PC-9 (cell line): ENCODE measurements around the gene NINL.

Experiments used
- EZH2 ChIP-seq: fragments of 200-600 bp; sonication (generic); IDR thresholded peaks from 2 replicates; pipeline ENCODE4 v1.8.0; 2017; ENCODE audit warnings: antibody characterized with exemption, low read depth
- TF ChIP-seq, protein P1 (sequence below): fragments of 200-600 bp; sonication (generic); conservative IDR thresholded peaks from 2 replicates; pipeline ENCODE4 v1.6.1; 2017; ENCODE audit warnings: mixed run types, antibody characterized with exemption, mild to moderate bottlenecking, moderate library complexity

DNA sequence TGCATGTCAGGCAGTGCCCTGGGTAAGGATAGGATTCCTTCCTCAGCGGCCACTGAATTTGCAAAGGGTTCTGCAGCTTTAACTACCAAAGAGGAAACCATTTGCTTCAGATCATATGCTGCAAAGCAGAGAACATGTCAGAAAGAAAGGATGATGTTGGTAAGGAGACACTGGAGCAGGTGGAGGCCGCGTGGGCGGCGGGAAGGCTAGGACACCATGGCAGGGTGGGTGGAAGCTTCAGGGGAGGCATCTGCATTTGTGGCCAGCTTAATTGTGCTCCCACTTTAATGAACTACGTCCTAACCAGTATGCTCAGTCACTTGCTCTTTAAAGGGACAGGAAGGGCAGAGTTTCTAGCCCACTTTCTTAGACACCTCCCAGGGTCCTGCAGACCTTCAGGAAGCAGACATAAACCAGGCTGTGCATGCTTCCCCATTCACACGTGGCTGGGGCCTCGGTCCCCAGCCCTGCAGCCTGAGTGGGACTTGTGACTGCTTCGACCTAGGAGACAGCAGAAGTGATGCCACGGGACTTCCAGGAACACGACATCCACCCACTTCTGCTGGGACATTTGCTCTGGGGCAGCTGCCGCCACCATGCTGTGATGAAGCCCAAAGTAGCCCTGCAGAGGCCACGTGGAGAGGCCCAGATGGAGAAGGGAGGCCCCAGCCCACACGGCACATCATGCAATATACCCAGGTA is 101.7 kb downstream of the NINL start:
- TF ChIP-seq, protein P1, sequence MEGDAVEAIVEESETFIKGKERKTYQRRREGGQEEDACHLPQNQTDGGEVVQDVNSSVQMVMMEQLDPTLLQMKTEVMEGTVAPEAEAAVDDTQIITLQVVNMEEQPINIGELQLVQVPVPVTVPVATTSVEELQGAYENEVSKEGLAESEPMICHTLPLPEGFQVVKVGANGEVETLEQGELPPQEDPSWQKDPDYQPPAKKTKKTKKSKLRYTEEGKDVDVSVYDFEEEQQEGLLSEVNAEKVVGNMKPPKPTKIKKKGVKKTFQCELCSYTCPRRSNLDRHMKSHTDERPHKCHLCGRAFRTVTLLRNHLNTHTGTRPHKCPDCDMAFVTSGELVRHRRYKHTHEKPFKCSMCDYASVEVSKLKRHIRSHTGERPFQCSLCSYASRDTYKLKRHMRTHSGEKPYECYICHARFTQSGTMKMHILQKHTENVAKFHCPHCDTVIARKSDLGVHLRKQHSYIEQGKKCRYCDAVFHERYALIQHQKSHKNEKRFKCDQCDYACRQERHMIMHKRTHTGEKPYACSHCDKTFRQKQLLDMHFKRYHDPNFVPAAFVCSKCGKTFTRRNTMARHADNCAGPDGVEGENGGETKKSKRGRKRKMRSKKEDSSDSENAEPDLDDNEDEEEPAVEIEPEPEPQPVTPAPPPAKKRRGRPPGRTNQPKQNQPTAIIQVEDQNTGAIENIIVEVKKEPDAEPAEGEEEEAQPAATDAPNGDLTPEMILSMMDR: no peak
- TF ChIP-seq EZH2: no peak
